SK-N-MC (cell line): ENCODE data around the gene KCNB1.

Experiments
- DNase-seq: peaks from one replicate; pipeline ENCODE4 v3.0.0-alpha.2; 2011; ENCODE audit warnings: low read depth, low spot score
- H3K27ac ChIP-seq: fragments of 200-600 bp; sonication (generic); 2 replicates; pipeline ENCODE4 v1.5.1; 2016; ENCODE audit warnings: mixed run types
- H3K36me3 ChIP-seq: fragments of 200-600 bp; sonication (generic); 2 replicates; pipeline ENCODE4 v1.6.1; 2017; ENCODE audit warnings: antibody characterized with exemption, low read length, mixed read lengths; ENCODE audit not compliant: insufficient read depth
- H3K4me3 ChIP-seq: fragments of 200-600 bp; sonication (generic); 2 replicates; pipeline ENCODE4 v1.5.1; 2016
- H3K9ac ChIP-seq: fragments of 200-600 bp; sonication (generic); 2 replicates; pipeline ENCODE4 v1.8.0; 2017; ENCODE audit warnings: mixed run types, mixed read lengths; ENCODE audit not compliant: insufficient read length
- H3K9me3 ChIP-seq: fragments of 200-600 bp; sonication (generic); 2 replicates; pipeline ENCODE4 v1.6.1; 2017; ENCODE audit warnings: low read depth, mild to moderate bottlenecking, antibody characterized with exemption, low read length, moderate library complexity, mixed read lengths
- EZH2 ChIP-seq: fragments of 200-600 bp; sonication (generic); IDR thresholded peaks from one replicate; pipeline ENCODE4 v1.6.1; 2017; ENCODE audit warnings: antibody characterized with exemption
- FOXP2 ChIP-seq: optimal IDR thresholded peaks from 2 replicates; pipeline ENCODE3; 2011; ENCODE audit warnings: mild to moderate bottlenecking, moderate library complexity; ENCODE audit not compliant: insufficient read depth; ENCODE audit errors: extremely low read length, control extremely low read depth
- POLR2AphosphoS5 ChIP-seq: IDR thresholded peaks from 2 replicates; pipeline ENCODE4 v1.6.1; 2012; ENCODE audit warnings: mild to moderate bottlenecking, low read depth, low read length, borderline replicate concordance

KCNB1 gene

DNA sequence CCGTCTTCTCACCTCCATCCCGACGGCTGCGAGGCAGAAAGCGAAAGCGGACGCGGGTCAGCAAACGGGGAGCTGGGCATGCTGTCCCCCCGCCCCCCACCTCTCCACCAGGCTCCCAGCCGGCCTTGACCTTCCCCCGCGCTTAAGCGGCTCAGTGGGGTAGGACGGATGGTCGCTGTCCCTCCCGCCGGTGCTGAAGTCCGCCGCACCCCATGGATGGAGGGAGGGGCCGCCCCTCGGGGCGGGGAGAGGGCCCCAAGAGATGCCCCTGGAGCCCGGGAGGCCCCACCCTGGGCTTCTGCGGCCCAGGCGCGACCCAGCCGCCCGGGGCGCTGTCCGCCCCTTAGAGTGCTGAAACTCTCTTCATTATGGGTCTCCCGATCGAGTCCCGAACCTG is at the start of gene KCNB1:
Gene KCNB1, minus strand, starts transcription at position 48 of the 397 bp plus-strand sequence. CDS start 188 bp downstream, outside the sequence.
- TF ChIP-seq EZH2 (no peak), POLR2AphosphoS5 (no peak), FOXP2 (no peak)
- no peak for DNase-seq
- Histone ChIP-seq H3K36me3 (no peaks in the 10 kb centered on the region), H3K4me3 (no peak within 1 kb of the TSS), H3K9ac (no peak within 1 kb of the TSS), H3K9me3 (no peaks in the 10 kb centered on the region), H3K27ac (no peak within 1 kb of the TSS)

DNA sequence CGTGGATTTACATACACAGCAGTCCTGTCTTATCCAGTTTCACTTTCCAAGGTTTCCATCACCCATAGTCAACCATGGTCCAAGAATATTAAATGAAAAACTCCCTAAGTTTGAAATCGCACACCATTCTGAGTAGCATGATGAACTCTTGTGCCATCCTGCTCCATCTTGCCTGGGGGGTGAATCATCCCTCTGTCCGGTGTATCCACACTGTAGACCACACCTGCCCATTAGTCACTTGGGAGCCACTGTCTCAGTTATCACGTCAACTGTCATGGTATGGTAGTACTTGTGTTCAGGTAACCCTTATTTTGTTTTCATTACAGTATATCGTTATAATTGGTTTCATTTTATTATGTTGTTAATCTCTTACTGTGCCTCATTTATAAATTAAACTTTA is 47.0 kb upstream of the KCNB1 start:
- Histone ChIP-seq H3K9ac (no peak overlapping the region), H3K4me3 (no peak overlapping the region), H3K36me3 (no peaks in the 10 kb centered on the region), H3K27ac (no peak overlapping the region), H3K9me3 (no peaks in the 10 kb centered on the region)
- TF ChIP-seq POLR2AphosphoS5 (no peak), FOXP2 (no peak), EZH2 (no peak)
- DNase-seq = no peak

DNA sequence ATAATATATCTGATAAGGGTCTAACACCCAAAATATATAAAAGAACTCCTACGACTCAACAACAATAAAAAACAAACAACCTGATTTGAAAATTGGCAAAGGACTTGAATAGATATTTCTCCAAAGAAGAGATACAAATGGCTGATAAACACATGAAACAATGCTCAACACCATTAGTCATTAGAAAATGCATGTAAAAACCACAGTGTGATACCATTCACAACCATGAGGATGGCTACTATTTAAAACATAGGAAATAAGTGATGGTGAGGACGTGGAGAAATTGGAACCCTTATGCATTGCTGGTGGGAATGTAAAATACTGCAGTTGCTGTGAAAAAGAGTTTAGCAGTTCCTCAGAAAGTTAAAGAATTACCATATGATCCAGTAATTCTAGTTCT is 44.1 kb upstream of the KCNB1 start:
- Histone ChIP-seq H3K9ac (no peak overlapping the region), H3K27ac (no peak overlapping the region), H3K9me3 (no peaks in the 10 kb centered on the region), H3K36me3 (no peaks in the 10 kb centered on the region), H3K4me3 (no peak overlapping the region)
- TF ChIP-seq EZH2 (no peak), FOXP2 (no peak), POLR2AphosphoS5 (no peak)
- no peak for DNase-seq

DNA sequence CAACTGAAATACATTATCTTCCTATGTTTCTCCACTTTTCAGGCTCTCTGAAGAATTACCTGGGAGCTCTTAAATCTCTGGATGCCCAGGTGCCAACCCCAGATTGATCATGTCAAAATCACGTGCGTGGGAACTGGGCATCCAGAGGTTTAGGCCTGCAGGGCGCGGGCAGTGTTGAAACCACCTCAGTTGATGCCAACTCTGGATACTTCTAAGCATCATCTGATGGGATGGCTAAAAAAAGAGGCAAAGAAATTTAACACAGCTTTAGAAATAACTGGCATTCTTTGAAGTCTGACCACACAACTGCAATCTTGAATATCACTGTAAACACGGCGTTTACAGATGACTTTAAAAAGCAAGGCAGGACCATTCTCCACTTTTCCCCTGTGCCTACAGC is 43.6 kb upstream of the KCNB1 start:
- Histone ChIP-seq H3K36me3 (no peaks in the 10 kb centered on the region), H3K4me3 (no peak overlapping the region), H3K9me3 (no peaks in the 10 kb centered on the region), H3K27ac (no peak overlapping the region), H3K9ac (no peak overlapping the region)
- TF ChIP-seq EZH2 = no peak
- no peak for TF ChIP-seq POLR2AphosphoS5
- TF ChIP-seq FOXP2 = no peak
- no peak for DNase-seq

DNA sequence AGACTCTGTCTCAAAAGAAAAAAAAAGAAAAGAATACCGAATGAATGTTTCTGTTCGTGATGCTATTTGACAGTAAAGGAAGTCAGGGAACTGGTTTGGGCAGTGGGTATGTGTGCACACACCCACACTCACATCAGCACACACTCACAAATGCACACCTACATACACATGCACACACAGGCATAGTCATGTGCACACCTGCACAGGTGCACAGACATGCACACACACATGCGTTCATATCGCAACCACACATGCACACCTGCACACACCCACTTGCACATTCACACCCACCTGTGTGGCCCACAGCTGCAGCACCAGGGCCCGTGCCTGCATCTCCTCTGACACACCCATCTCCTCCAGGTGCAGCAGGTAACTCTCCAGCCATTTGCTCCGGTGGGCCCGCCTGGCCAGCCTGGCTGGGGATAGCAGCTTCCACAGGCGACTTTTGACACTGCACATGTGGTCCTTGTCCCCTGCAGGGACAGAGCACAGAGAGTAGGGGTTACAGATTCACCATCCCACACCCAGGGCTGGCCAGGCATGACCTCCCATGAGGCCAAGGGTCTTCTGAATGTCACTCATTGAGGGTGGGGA is 41.4 kb upstream of the KCNB1 start:
- Histone ChIP-seq H3K9me3 (no peaks in the 10 kb centered on the region), H3K4me3 (no peak overlapping the region), H3K27ac (no peak overlapping the region), H3K9ac (no peak overlapping the region), H3K36me3 (no peaks in the 10 kb centered on the region)
- TF ChIP-seq EZH2 = no peak
- no peak for TF ChIP-seq POLR2AphosphoS5
- no peak for TF ChIP-seq FOXP2
- DNase-seq = no peak

DNA sequence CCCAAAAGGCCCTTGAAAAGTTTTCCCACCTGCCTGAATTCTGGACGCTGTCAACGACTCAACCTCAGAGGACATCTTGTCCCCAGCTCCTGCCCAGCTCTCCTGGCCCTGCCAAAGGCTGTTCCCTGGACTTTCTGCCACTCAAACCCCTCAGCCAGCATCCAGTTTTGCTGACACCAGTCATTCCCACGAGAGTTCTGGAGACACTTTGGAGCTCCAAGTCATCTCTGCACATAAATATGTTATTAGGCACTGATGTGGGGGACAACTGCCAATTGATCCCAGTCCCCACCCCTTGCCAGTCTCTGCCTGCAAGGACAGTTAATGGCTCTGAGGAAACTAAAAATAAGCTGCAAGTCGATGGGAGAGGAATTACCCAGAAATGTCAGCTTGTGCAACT is 38.9 kb upstream of the KCNB1 start:
- Histone ChIP-seq H3K4me3 (no peak overlapping the region), H3K36me3 (no peaks in the 10 kb centered on the region), H3K27ac (no peak overlapping the region), H3K9ac (no peak overlapping the region), H3K9me3 (no peaks in the 10 kb centered on the region)
- DNase-seq = no peak
- no peak for TF ChIP-seq POLR2AphosphoS5
- no peak for TF ChIP-seq EZH2
- TF ChIP-seq FOXP2 = no peak

DNA sequence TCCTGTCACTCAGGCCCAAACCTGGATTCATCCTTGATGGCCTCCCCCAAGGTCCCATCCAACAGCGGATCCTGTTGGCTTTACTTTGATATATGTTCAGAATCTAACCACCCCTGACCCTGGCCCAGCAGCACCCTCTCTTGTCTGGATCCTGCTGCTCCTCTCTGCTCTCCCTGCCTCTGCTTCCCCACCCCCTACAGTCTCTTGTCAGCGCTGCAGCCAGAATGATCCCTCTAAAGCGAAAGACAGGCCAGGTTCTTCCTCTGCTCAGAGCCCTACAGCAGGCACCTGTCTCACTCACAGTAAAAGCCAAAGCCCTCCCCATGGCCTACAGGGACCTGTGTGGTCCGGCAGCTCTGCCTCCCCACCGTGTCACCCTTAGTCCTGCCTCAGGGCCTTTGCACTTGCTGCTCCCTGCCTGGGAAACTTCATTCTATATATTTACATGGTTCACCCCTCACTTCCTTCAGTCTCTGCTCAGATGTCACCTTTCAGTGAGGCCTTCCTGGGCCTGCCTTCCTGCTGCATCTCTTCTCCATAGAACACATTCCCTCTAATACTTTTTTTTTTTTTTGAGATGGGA is 37.4 kb upstream of the KCNB1 start:
- H3K9ac ChIP-seq = no peak overlapping the region
- H3K36me3 ChIP-seq = no peaks in the 10 kb centered on the region
- no peak overlapping the region for H3K4me3 ChIP-seq
- no peaks in the 10 kb centered on the region for H3K9me3 ChIP-seq
- TF ChIP-seq POLR2AphosphoS5 (no peak), EZH2 (no peak), FOXP2 (no peak)
- no peak for DNase-seq
- H3K27ac ChIP-seq = no peak overlapping the region

DNA sequence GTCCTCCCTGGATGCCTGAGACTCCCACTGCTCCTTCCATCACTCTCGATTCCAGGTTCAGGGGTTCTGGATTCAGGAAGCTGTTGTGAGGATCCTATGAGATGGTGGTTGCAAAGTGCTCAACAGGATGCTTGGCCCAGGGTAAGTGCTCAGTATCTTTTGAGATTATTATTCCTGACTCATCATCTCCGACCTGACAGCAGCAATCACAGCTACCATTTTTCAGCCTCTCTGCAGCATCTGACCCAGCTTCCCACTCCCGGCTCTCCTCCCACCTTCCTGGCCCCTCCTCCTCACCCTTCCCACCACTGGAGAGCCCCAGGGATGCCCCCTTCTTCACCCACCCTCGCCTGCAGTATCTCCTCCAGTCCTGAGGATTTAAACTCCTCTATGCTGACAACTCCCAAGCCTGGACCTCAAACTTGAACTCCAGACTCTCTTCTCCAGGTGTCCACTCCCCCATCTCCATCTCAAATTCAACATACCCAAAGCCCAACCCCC is 36.8 kb upstream of the KCNB1 start:
- TF ChIP-seq FOXP2 (no peak), POLR2AphosphoS5 (no peak), EZH2 (no peak)
- Histone ChIP-seq H3K9me3 (no peaks in the 10 kb centered on the region), H3K9ac (no peak overlapping the region), H3K4me3 (no peak overlapping the region), H3K36me3 (no peaks in the 10 kb centered on the region), H3K27ac (no peak overlapping the region)
- DNase-seq = no peak
